HUES6 (cell line): ENCODE data around the gene THBD.
"Not testable (repeated sequence)": the region's sequence is repeated elsewhere in the genome, so short reads cannot be mapped to it uniquely, and the experiment has no call there.

Source experiments
- H3K27ac ChIP-seq: 2 replicates; pipeline ENCODE4 v1.7.0; 2013; ENCODE audit warnings: low read depth, mild to moderate bottlenecking, low read length, inconsistent platforms
- H3K27me3 ChIP-seq: 2 replicates; pipeline ENCODE4 v1.6.1; 2013; ENCODE audit warnings: low read length; ENCODE audit not compliant: control insufficient read depth, insufficient read depth
- H3K36me3 ChIP-seq: 2 replicates; pipeline ENCODE4 v1.6.1; 2013; ENCODE audit warnings: low read length; ENCODE audit not compliant: control insufficient read depth, insufficient read depth
- H3K4me1 ChIP-seq: 2 replicates; pipeline ENCODE4 v1.6.1; 2013; ENCODE audit warnings: low read length; ENCODE audit not compliant: control insufficient read depth, insufficient read depth
- H3K4me3 ChIP-seq: 2 replicates; pipeline ENCODE4 v1.5.1; 2013; ENCODE audit warnings: low read depth, low read length
- H3K9ac ChIP-seq: one replicate; pipeline ENCODE4 v1.6.1; 2013; ENCODE audit warnings: mild to moderate bottlenecking, low read length
- H3K9me3 ChIP-seq: 2 replicates; pipeline ENCODE4 v1.6.1; 2013; ENCODE audit warnings: low read depth, low read length; ENCODE audit not compliant: control insufficient read depth, insufficient read depth

Gene THBD

GRCh38 chr20:23033918-23034317, 15.6 kb downstream of the THBD start:
- Histone ChIP-seq H3K9me3 (no peaks in the 10 kb centered on the region), H3K4me1 (0 out of 2 replicates have a peak, but pooled peaks cover 2% of the 10 kb centered on the region), H3K36me3 (no peaks in the 10 kb centered on the region), H3K9ac (no peak overlapping the region), H3K27ac (no peak overlapping the region), H3K4me3 (no peak overlapping the region), H3K27me3 (peaks cover 75% of the 10 kb centered on the region)

GRCh38 chr20:23032750-23033078, 16.8 kb downstream of the THBD start:
- Histone ChIP-seq H3K4me1 (0 out of 2 replicates have a peak, but pooled peaks cover 2% of the 10 kb centered on the region), H3K27ac (no peak overlapping the region), H3K4me3 (no peak overlapping the region), H3K27me3 (peaks cover 63% of the 10 kb centered on the region), H3K36me3 (no peaks in the 10 kb centered on the region), H3K9ac (no peak overlapping the region), H3K9me3 (no peaks in the 10 kb centered on the region)

GRCh38 chr20:23032056-23032749, 17.3 kb downstream of the THBD start:
- no peak overlapping the region for H3K9ac ChIP-seq
- H3K4me1 ChIP-seq: 0 out of 2 replicates have a peak, but pooled peaks cover 2% of the 10 kb centered on the region
- no peak overlapping the region for H3K4me3 ChIP-seq
- H3K9me3 ChIP-seq: no peaks in the 10 kb centered on the region
- H3K27me3 ChIP-seq: peaks cover 61% of the 10 kb centered on the region
- no peak overlapping the region for H3K27ac ChIP-seq
- H3K36me3 ChIP-seq: no peaks in the 10 kb centered on the region

GRCh38 chr20:23031346-23031745, 18.1 kb downstream of the THBD start:
- Histone ChIP-seq H3K36me3 (no peaks in the 10 kb centered on the region), H3K9me3 (no peaks in the 10 kb centered on the region), H3K27me3 (peaks cover 52% of the 10 kb centered on the region), H3K9ac (no peak overlapping the region), H3K4me3 (no peak overlapping the region), H3K4me1 (0 out of 2 replicates have a peak, but pooled peaks cover 2% of the 10 kb centered on the region), H3K27ac (no peak overlapping the region)

GRCh38 chr20:23029324-23029723, 20.1 kb downstream of the THBD start:
- Histone ChIP-seq H3K36me3 (no peaks in the 10 kb centered on the region), H3K27me3 (peaks cover 32% of the 10 kb centered on the region), H3K9me3 (no peaks in the 10 kb centered on the region), H3K4me3 (no peak overlapping the region), H3K9ac (no peak overlapping the region), H3K4me1 (peaks cover 3% of the 10 kb centered on the region; the same call in 1 of the 2 replicates), H3K27ac (no peak overlapping the region)

- peaks cover 3% of the 10 kb centered on the region; the same call in 1 of the 2 replicates for H3K4me1 ChIP-seq
- H3K27ac ChIP-seq: no peak overlapping the region
- no peak overlapping the region for H3K9ac ChIP-seq
- H3K36me3 ChIP-seq: no peaks in the 10 kb centered on the region
- H3K27me3 ChIP-seq: peaks cover 23% of the 10 kb centered on the region
- H3K4me3 ChIP-seq: no peak overlapping the region
- no peaks in the 10 kb centered on the region for H3K9me3 ChIP-seq
Measured at GRCh38 chr20:23028392-23028791, 21.1 kb downstream of the THBD start.

GRCh38 chr20:23027721-23028120, 21.8 kb downstream of the THBD start:
- no peak overlapping the region for H3K27ac ChIP-seq
- peaks cover 3% of the 10 kb centered on the region; the same call in 1 of the 2 replicates for H3K4me1 ChIP-seq
- peaks cover 16% of the 10 kb centered on the region for H3K27me3 ChIP-seq

GRCh38 chr20:23025503-23025902, 24.0 kb downstream of the THBD start:
- not testable (repeated sequence) for H3K4me1 ChIP-seq, H3K9me3 ChIP-seq, H3K27me3 ChIP-seq, H3K4me3 ChIP-seq, H3K9ac ChIP-seq, H3K36me3 ChIP-seq, H3K27ac ChIP-seq

More at GRCh38 chr20:23027721-23028120, 21.8 kb downstream of the THBD start:
- Histone ChIP-seq H3K4me3 (no peak overlapping the region), H3K36me3 (no peaks in the 10 kb centered on the region), H3K9me3 (no peaks in the 10 kb centered on the region), H3K9ac (no peak overlapping the region)

GRCh38 chr20:23024701-23025100, 24.8 kb downstream of the THBD start:
- no peaks in the 10 kb centered on the region for H3K9me3 ChIP-seq
- H3K27me3 ChIP-seq: peaks cover 3% of the 10 kb centered on the region; the same call in 1 of the 2 replicates
- peaks cover 3% of the 10 kb centered on the region; the same call in 1 of the 2 replicates for H3K4me1 ChIP-seq
- no peak overlapping the region for H3K9ac ChIP-seq
- H3K36me3 ChIP-seq: no peaks in the 10 kb centered on the region
- H3K4me3 ChIP-seq: no peak overlapping the region
- no peak overlapping the region for H3K27ac ChIP-seq

- Histone ChIP-seq H3K9me3 (no peaks in the 10 kb centered on the region), H3K4me1 (peaks cover 3% of the 10 kb centered on the region; the same call in 1 of the 2 replicates), H3K27me3 (peaks cover 3% of the 10 kb centered on the region; the same call in 1 of the 2 replicates), H3K27ac (no peak overlapping the region), H3K4me3 (no peak overlapping the region), H3K36me3 (no peaks in the 10 kb centered on the region), H3K9ac (no peak overlapping the region)
Measured at GRCh38 chr20:23023621-23024177, 25.8 kb downstream of the THBD start.

GRCh38 chr20:23022849-23023248, 26.6 kb downstream of the THBD start:
- Histone ChIP-seq H3K36me3 (no peaks in the 10 kb centered on the region), H3K9ac (no peak overlapping the region), H3K4me1 (peaks cover 3% of the 10 kb centered on the region; the same call in 1 of the 2 replicates), H3K9me3 (no peaks in the 10 kb centered on the region), H3K27me3 (peaks cover 3% of the 10 kb centered on the region; the same call in 1 of the 2 replicates), H3K4me3 (no peak overlapping the region), H3K27ac (no peak overlapping the region)
